GM20000 (cell line): ENCODE results near the gene PADI4.
A peak's percentile ranks its signal among the peaks of the same experiment; 100 is the strongest.

ENCODE experiments used
- DNase-seq: peaks from one replicate; pipeline ENCODE4 v3.0.0; 2012; ENCODE audit warnings: low spot score
- CTCF ChIP-seq: IDR thresholded peaks from 2 replicates; pipeline ENCODE4 v1.5.1; 2012; ENCODE audit warnings: mild to moderate bottlenecking, control low read depth; ENCODE audit errors: extremely low read depth, missing control alignments

Gene PADI4

GRCh38 chr1:17346046-17346789 is 38.2 kb downstream of the PADI4 start:
- no peak for TF ChIP-seq CTCF

GRCh38 chr1:17347769-17348592 is 40.0 kb downstream of the PADI4 start:
- DNase-seq, result no peak

More at GRCh38 chr1:17346046-17346789, 38.2 kb downstream of the PADI4 start:
- no peak for DNase-seq

GRCh38 chr1:17348593-17349234 is 40.7 kb downstream of the PADI4 start:
- DNase-seq, result peak; percentile 51
- TF ChIP-seq CTCF, result no peak

More at GRCh38 chr1:17347769-17348592, 40.0 kb downstream of the PADI4 start:
- TF ChIP-seq CTCF, result no peak

- DNase-seq, result no peak
- TF ChIP-seq CTCF, result no peak
Measured at GRCh38 chr1:17350083-17350482, 42.1 kb downstream of the PADI4 start.

- DNase-seq, result no peak
- TF ChIP-seq CTCF, result no peak
Measured at GRCh38 chr1:17350928-17351446, 43.0 kb downstream of the PADI4 start.

GRCh38 chr1:17351598-17352324 is 43.8 kb downstream of the PADI4 start:
- DNase-seq, result no peak
- TF ChIP-seq CTCF, result no peak
